GM21737 (cell line): ENCODE results near the gene ZNF382.

Experiments
- ATAC-seq: cut with Tn5 transposase; IDR thresholded peaks from one replicate; pipeline ENCODE4 v1.9.1; 2021; ENCODE audit warnings: mild to moderate bottlenecking, moderate library complexity; ENCODE audit not compliant: unreplicated experiment

The ZNF382 gene

GRCh38 chr19:36674201-36674600, 69.1 kb downstream of the ZNF382 start:
- ATAC-seq: no peak

- ATAC-seq: no peak
Observed at GRCh38 chr19:36679455-36679854, 74.3 kb downstream of the ZNF382 start.
